HepG2 (cell line): ENCODE results near the gene PRR11. TPM values are rescaled to one million over a fixed set of nuclear protein-coding genes. Genes with fewer than 3 reads are reported as not detected.

Experiments
- CHD2 ChIP-seq: IDR thresholded peaks from 2 replicates; pipeline ENCODE4 v1.6.1; 2011; ENCODE audit warnings: low read depth, low read length, improper control_type of control experiment
- CREM ChIP-seq, 2 experiments: sonication (generic) in 1 of 2; formaldehyde crosslinking in 1 of 2; IDR thresholded peaks; 2 replicates each; pipeline versions ENCODE4 v1.4.0 to v1.6.1; 2016 to 2020; ENCODE audit warnings: antibody characterized with exemption in 1 of 2, mild to moderate bottlenecking in 1 of 2, missing genetic modification reagents in 1 of 2
- FOXM1 ChIP-seq: sonication (generic); formaldehyde crosslinking; IDR thresholded peaks from 2 replicates; pipeline ENCODE4 v1.5.0; 2020; ENCODE audit warnings: missing genetic modification reagents
- JDP2 ChIP-seq: sonication (generic); formaldehyde crosslinking; IDR thresholded peaks from 2 replicates; pipeline ENCODE4 v1.8.1; 2022; ENCODE audit warnings: missing genetic modification reagents, borderline replicate concordance
- JUN ChIP-seq: sonication (generic); formaldehyde crosslinking; IDR thresholded peaks from 2 replicates; pipeline ENCODE4 v1.4.0; 2020; ENCODE audit warnings: mild to moderate bottlenecking, missing genetic modification reagents
- MAFK ChIP-seq, 2 experiments: IDR thresholded peaks in 1 of 2; conservative IDR thresholded peaks in 1 of 2; 2 replicates each; pipeline ENCODE4 v1.6.1; 2011; ENCODE audit warnings: improper control_type of control experiment in 2 of 2, low read length in 2 of 2
- PRMT3 ChIP-seq: sonication (generic); formaldehyde crosslinking; IDR thresholded peaks from 2 replicates; pipeline ENCODE4 v1.8.1; 2022; ENCODE audit warnings: low read depth, mild to moderate bottlenecking, moderate library complexity, missing genetic modification reagents, borderline replicate concordance
- ZFYVE20 ChIP-seq: sonication (generic); formaldehyde crosslinking; IDR thresholded peaks from 2 replicates; pipeline ENCODE4 v1.8.0; 2023; ENCODE audit warnings: low read depth, mild to moderate bottlenecking, moderate library complexity, missing genetic modification reagents, borderline replicate concordance
- ZNF138 ChIP-seq: sonication (generic); formaldehyde crosslinking; IDR thresholded peaks from 2 replicates; pipeline ENCODE4 v1.5.0; 2020; ENCODE audit warnings: mild to moderate bottlenecking, low read depth, missing genetic modification reagents
- ZNF264 ChIP-seq: sonication (generic); formaldehyde crosslinking; IDR thresholded peaks from 2 replicates; pipeline ENCODE4 v1.4.0; 2020; ENCODE audit warnings: missing genetic modification reagents
- ZNF337 ChIP-seq: sonication (generic); formaldehyde crosslinking; IDR thresholded peaks from 2 replicates; pipeline ENCODE4 v1.5.1; 2020; ENCODE audit warnings: missing genetic modification reagents, low read depth, mild to moderate bottlenecking, borderline replicate concordance
- ZNF547 ChIP-seq: sonication (generic); formaldehyde crosslinking; IDR thresholded peaks from 2 replicates; pipeline ENCODE4 v1.5.1; 2020; ENCODE audit warnings: mild to moderate bottlenecking, missing genetic modification reagents
- ZNF619 ChIP-seq: sonication (generic); formaldehyde crosslinking; IDR thresholded peaks from 2 replicates; pipeline ENCODE4 v1.4.0; 2020; ENCODE audit warnings: mild to moderate bottlenecking, missing genetic modification reagents
- ZNF724P ChIP-seq: sonication (generic); formaldehyde crosslinking; IDR thresholded peaks from 2 replicates; pipeline ENCODE4 v1.8.0; 2022; ENCODE audit warnings: missing genetic modification reagents, borderline replicate concordance
- polyA plus RNA-seq, 8 experiments: library from polyadenylated mRNA; depleted of rRNA in 3 of 8; stranded (reverse) in 7 of 8; unstranded in 1 of 8; fragments of >200 nt; fragmentation: Illumina TruSeq in 4 of 8; extraction: Trizol in 4 of 8; gene quantifications; 2 replicates each; pipeline versions ENCODE4 v1.2.1 to v1.2.3, GENCODE V29; 2011 to 2016; ENCODE audit warnings: low read depth in 4 of 8, missing spikeins in 1 of 8, mixed read lengths in 1 of 8; ENCODE audit not compliant: insufficient read depth in 1 of 8
- total RNA-seq, 5 experiments: library from RNA; depleted of rRNA; stranded (reverse); fragments of >200 nt; fragmentation: Illumina TruSeq; extraction: Trizol; gene quantifications; 2 replicates each; pipeline ENCODE4 v1.2.3, GENCODE V29; 2016; ENCODE audit warnings: low read depth in 1 of 5
- TF ChIP-seq, protein P1 (sequence below): sonication (generic); formaldehyde crosslinking; IDR thresholded peaks from 2 replicates; pipeline ENCODE4 v1.5.0; 2020; ENCODE audit warnings: missing genetic modification reagents
- TF ChIP-seq, protein P2 (sequence below): sonication (generic); formaldehyde crosslinking; IDR thresholded peaks from 2 replicates; pipeline ENCODE4 v1.4.0; 2020; ENCODE audit warnings: missing genetic modification reagents
- TF ChIP-seq, protein P3 (sequence below): IDR thresholded peaks from 2 replicates; pipeline ENCODE4 v1.6.1; 2012; ENCODE audit warnings: low read depth, low read length, improper control_type of control experiment
- TF ChIP-seq, protein P4 (sequence below): IDR thresholded peaks from 2 replicates; pipeline ENCODE4 v1.6.1; 2016; ENCODE audit warnings: missing compliant biosample characterization, missing genetic modification reagents, borderline replicate concordance
- TF ChIP-seq, protein P5 (sequence below): sonication (generic); formaldehyde crosslinking; IDR thresholded peaks from 2 replicates; pipeline ENCODE4 v1.5.1; 2020; ENCODE audit warnings: mild to moderate bottlenecking, missing genetic modification reagents, borderline replicate concordance
- TF ChIP-seq, protein P6 (sequence below): sonication (generic); formaldehyde crosslinking; IDR thresholded peaks from 2 replicates; pipeline ENCODE4 v1.5.0; 2020; ENCODE audit warnings: missing genetic modification reagents

The PRR11 gene
- total and polyA plus RNA-seq, 2 of the 13 experiments (the other 11 are each of a cell fraction or from before 2014, with no cell fraction given): 35.7 to 39.2 TPM

DNA sequence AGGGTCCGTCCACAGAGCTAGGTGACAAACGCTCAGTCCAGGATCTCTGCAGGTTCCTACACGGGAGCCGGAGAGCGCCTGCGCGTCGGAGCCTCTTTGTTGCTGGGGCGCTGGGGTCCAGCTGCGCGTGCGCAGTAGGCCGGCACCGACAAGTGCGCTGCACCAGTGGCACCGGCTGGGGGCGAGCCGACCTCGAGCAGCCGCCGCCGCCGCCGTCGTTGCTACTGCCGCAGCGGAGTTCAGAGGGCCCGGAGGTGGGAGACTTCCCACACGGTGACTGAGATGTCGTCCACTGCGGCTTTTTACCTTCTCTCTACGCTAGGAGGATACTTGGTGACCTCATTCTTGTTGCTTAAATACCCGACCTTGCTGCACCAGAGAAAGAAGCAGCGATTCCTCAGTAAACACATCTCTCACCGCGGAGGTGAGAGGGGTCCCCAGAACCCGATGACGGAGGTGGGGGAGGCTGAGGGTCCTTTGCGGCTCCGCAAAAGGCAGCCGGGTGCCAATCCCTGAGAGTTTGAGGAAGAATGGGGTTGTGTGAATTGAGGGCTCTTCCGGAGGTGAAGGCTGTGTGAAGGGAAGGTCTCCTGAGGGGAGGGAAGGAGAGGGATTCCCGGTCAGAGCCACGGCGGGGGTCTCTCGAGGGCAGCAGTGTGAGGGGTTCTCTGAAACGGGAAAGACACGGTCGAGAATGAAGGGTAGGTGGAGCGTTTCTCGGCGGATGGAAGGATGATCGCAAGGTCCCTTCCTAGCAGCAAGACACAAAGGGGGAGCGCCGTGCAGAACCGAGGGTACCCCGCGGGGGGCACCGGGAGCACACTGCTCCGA lies 65.0 kb downstream of the PRR11 start, which contains the start of gene GDPD1 (continued):
- TF ChIP-seq, protein P1, sequence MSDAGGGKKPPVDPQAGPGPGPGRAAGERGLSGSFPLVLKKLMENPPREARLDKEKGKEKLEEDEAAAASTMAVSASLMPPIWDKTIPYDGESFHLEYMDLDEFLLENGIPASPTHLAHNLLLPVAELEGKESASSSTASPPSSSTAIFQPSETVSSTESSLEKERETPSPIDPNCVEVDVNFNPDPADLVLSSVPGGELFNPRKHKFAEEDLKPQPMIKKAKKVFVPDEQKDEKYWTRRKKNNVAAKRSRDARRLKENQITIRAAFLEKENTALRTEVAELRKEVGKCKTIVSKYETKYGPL: no peak; the same call in 1 of the 2 replicates
- TF ChIP-seq ZNF724P (CRISPR knock-in tag) (peak; percentile 74; the same call in 1 of the 2 replicates), JUN (CRISPR knock-in tag) (peak; percentile 76; the same call in 1 of the 2 replicates), JDP2 (CRISPR knock-in tag) (no peak), ZNF138 (CRISPR knock-in tag) (no peak), CREM (IDR thresholded peaks at IDR 0.05) (0 out of 2 replicates have a peak, but pooled peaks have one; percentile 11), CREM (CRISPR knock-in tag; IDR thresholded peaks at IDR 0.05) (no peak), ZNF264 (peak; percentile 24; the same call in 1 of the 2 replicates), FOXM1 (CRISPR knock-in tag) (no peak), ZFYVE20 (0 out of 2 replicates have a peak, but pooled peaks have one; percentile 70), CHD2 (no peak), ZNF619 (no peak; the same call in none of the 2 replicates), ZNF547 (peak; percentile 79; the same call in 1 of the 2 replicates), MAFK (conservative IDR thresholded peaks at IDR 0.05 in 1 of 2, IDR thresholded peaks at IDR 0.05 in 1 of 2; ENCODE audit: low read length in 2 of 2) (no peak), PRMT3 (CRISPR knock-in tag) (no peak), ZNF337 (CRISPR knock-in tag) (no peak)
- TF ChIP-seq, protein P2, sequence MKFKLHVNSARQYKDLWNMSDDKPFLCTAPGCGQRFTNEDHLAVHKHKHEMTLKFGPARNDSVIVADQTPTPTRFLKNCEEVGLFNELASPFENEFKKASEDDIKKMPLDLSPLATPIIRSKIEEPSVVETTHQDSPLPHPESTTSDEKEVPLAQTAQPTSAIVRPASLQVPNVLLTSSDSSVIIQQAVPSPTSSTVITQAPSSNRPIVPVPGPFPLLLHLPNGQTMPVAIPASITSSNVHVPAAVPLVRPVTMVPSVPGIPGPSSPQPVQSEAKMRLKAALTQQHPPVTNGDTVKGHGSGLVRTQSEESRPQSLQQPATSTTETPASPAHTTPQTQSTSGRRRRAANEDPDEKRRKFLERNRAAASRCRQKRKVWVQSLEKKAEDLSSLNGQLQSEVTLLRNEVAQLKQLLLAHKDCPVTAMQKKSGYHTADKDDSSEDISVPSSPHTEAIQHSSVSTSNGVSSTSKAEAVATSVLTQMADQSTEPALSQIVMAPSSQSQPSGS: no peak
- TF ChIP-seq, protein P3, sequence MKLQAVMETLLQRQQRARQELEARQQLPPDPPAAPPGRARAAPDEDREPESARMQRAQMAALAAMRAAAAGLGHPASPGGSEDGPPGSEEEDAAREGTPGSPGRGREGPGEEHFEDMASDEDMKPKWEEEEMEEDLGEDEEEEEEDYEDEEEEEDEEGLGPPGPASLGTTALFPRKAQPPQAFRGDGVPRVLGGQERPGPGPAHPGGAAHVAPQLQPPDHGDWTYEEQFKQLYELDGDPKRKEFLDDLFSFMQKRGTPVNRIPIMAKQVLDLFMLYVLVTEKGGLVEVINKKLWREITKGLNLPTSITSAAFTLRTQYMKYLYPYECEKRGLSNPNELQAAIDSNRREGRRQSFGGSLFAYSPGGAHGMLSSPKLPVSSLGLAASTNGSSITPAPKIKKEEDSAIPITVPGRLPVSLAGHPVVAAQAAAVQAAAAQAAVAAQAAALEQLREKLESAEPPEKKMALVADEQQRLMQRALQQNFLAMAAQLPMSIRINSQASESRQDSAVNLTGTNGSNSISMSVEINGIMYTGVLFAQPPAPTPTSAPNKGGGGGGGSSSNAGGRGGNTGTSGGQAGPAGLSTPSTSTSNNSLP: 0 out of 2 replicates have a peak, but pooled peaks have one; percentile 8
- TF ChIP-seq, protein P4, sequence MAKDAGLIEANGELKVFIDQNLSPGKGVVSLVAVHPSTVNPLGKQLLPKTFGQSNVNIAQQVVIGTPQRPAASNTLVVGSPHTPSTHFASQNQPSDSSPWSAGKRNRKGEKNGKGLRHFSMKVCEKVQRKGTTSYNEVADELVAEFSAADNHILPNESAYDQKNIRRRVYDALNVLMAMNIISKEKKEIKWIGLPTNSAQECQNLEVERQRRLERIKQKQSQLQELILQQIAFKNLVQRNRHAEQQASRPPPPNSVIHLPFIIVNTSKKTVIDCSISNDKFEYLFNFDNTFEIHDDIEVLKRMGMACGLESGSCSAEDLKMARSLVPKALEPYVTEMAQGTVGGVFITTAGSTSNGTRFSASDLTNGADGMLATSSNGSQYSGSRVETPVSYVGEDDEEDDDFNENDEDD (CRISPR knock-in tag): peak; percentile 53; the same call in 1 of the 2 replicates
- TF ChIP-seq, protein P5, sequence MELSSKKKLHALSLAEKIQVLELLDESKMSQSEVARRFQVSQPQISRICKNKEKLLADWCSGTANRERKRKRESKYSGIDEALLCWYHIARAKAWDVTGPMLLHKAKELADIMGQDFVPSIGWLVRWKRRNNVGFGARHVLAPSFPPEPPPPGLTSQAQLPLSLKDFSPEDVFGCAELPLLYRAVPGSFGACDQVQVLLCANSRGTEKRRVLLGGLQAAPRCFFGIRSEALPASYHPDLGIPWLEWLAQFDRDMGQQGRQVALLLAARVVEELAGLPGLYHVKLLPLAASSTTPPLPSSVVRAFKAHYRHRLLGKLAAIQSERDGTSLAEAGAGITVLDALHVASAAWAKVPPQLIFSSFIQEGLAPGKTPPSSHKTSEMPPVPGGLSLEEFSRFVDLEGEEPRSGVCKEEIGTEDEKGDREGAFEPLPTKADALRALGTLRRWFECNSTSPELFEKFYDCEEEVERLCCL (CRISPR knock-in tag): no peak
- TF ChIP-seq, protein P6, sequence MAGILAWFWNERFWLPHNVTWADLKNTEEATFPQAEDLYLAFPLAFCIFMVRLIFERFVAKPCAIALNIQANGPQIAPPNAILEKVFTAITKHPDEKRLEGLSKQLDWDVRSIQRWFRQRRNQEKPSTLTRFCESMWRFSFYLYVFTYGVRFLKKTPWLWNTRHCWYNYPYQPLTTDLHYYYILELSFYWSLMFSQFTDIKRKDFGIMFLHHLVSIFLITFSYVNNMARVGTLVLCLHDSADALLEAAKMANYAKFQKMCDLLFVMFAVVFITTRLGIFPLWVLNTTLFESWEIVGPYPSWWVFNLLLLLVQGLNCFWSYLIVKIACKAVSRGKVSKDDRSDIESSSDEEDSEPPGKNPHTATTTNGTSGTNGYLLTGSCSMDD (CRISPR knock-in tag): no peak
